WTC11 (cell line): ENCODE data around the gene S100A12.
"Not testable (repeated sequence)": the region's sequence is repeated elsewhere in the genome, so short reads cannot be mapped to it uniquely, and the experiment has no call there.

Experiments used
- RELA ChIP-seq: sonication (generic); formaldehyde crosslinking; IDR thresholded peaks from 2 replicates; pipeline ENCODE4 v1.8.1; 2022; ENCODE audit warnings: missing genetic modification reagents, mild to moderate bottlenecking, borderline replicate concordance
- TF ChIP-seq, protein P1 (sequence below): sonication (generic); formaldehyde crosslinking; IDR thresholded peaks from 2 replicates; pipeline ENCODE4 v1.8.1; 2022; ENCODE audit warnings: missing genetic modification reagents, borderline replicate concordance
- TF ChIP-seq, protein P2 (sequence below): fragments of 200-600 bp; IDR thresholded peaks from 2 replicates; pipeline ENCODE4 v1.8.0; 2022; ENCODE audit warnings: antibody characterized with exemption
- TF ChIP-seq, protein P3 (sequence below): sonication (generic); formaldehyde crosslinking; IDR thresholded peaks from 2 replicates; pipeline ENCODE4 v1.8.1; 2023; ENCODE audit warnings: mild to moderate bottlenecking, missing genetic modification reagents

DNA sequence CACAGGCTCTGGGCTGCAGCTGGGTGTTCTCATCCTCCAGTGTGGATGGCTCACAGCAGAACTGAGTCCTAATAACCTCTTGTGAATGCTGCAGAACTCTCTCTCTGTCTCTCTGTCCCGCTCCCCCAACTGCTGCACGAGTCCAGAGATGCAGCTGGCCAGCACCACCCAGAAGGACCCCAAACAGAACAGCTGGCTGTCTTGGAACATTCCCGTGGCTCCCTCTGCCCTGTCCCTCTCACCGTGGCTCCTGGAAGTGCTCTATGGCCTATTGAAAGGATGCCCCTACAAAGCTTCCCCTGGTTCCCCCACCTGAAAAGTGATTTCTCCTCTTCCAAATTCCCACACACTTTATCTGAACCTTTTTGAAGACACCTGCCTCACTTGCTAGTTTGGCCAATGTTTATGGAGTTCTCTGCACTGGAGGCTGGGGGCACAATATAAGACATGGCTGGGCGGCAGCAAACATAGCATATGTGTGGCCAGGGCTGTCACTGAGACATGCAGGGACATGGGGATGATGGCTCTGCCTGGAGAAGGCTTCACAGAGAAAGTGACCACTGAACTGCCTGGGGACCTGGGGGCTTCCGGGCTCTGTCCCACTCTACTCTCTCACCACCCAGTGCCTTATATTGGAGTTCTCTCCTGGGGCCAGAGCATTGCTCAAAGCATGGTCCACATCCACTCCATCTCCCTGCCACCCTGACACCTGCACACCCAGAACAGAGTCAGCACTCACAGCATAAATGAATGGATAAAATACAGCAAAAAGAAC, 30.6 kb upstream of the S100A12 start:
- TF ChIP-seq RELA: not testable (repeated sequence)
- TF ChIP-seq, protein P1, sequence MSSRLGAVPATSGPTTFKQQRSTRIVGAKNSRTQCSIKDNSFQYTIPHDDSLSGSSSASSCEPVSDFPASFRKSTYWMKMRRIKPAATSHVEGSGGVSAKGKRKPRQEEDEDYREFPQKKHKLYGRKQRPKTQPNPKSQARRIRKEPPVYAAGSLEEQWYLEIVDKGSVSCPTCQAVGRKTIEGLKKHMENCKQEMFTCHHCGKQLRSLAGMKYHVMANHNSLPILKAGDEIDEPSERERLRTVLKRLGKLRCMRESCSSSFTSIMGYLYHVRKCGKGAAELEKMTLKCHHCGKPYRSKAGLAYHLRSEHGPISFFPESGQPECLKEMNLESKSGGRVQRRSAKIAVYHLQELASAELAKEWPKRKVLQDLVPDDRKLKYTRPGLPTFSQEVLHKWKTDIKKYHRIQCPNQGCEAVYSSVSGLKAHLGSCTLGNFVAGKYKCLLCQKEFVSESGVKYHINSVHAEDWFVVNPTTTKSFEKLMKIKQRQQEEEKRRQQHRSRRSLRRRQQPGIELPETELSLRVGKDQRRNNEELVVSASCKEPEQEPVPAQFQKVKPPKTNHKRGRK (CRISPR knock-in tag): not testable (repeated sequence)
- TF ChIP-seq, protein P2, sequence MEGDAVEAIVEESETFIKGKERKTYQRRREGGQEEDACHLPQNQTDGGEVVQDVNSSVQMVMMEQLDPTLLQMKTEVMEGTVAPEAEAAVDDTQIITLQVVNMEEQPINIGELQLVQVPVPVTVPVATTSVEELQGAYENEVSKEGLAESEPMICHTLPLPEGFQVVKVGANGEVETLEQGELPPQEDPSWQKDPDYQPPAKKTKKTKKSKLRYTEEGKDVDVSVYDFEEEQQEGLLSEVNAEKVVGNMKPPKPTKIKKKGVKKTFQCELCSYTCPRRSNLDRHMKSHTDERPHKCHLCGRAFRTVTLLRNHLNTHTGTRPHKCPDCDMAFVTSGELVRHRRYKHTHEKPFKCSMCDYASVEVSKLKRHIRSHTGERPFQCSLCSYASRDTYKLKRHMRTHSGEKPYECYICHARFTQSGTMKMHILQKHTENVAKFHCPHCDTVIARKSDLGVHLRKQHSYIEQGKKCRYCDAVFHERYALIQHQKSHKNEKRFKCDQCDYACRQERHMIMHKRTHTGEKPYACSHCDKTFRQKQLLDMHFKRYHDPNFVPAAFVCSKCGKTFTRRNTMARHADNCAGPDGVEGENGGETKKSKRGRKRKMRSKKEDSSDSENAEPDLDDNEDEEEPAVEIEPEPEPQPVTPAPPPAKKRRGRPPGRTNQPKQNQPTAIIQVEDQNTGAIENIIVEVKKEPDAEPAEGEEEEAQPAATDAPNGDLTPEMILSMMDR: not testable (repeated sequence)
- TF ChIP-seq, protein P3, sequence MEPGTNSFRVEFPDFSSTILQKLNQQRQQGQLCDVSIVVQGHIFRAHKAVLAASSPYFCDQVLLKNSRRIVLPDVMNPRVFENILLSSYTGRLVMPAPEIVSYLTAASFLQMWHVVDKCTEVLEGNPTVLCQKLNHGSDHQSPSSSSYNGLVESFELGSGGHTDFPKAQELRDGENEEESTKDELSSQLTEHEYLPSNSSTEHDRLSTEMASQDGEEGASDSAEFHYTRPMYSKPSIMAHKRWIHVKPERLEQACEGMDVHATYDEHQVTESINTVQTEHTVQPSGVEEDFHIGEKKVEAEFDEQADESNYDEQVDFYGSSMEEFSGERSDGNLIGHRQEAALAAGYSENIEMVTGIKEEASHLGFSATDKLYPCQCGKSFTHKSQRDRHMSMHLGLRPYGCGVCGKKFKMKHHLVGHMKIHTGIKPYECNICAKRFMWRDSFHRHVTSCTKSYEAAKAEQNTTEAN (CRISPR knock-in tag): not testable (repeated sequence)
